HG03066 (cell line): ENCODE measurements around the gene HHLA2.

Experiments used
- ATAC-seq: cut with Tn5 transposase; IDR thresholded peaks from one replicate; pipeline ENCODE4 v1.9.1; 2021; ENCODE audit warnings: low read depth; ENCODE audit not compliant: unreplicated experiment

The HHLA2 gene

DNA sequence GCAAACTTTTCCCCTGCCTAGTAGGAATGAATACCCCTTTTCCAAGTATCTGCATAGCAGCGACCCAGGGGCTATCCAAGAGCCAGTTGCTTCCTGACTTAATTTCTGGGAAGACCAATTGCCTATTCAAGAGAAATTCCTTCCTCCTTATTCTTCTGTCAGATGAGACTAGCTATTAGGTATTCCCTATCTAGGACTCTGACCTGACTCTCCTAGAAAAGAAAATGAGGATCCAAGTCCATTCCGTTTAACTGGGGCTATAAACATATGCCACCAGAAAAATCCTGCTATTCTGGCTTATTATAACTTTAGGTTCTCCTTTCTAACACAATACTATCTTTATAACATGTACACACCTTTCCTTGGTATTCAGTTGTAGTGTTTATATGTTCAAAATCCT is 1.7 kb downstream of the HHLA2 start:
- ATAC-seq = no peak

DNA sequence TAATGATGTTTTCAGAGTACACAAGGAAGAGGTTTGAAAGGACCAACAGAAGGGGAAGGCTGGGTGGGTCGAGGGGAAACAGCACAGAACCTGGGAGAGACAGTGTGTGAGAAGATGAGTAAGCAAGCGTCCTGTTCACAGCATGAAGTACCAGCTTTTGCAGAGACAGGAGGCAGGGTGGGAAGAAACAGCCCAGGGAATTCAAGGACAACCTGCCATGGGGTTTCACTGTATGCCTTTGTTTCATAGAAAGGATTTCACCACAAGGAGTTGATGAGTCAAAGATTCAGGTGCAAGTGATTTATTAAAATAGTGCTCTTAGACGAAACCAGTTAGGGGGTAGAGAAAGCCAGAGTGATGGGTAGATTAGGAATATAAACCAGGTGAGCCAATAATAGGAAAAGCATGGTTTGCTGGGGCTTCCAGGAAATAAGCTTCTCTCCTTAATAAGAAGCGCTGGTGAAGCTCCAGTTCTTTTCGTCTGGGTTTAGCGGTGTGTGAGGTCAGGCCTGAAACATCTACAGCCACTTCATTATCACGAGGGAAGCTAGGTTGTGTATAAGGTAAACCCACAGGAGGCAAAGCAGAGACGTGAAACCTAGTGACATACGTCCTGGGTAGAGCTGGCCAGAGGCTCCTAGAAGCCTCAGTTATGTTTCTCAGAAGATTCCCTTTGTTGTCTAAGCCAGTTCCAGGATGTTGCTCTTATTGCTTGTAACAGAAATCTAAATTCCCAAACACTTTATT is 3.9 kb downstream of the HHLA2 start:
- ATAC-seq = no peak

DNA sequence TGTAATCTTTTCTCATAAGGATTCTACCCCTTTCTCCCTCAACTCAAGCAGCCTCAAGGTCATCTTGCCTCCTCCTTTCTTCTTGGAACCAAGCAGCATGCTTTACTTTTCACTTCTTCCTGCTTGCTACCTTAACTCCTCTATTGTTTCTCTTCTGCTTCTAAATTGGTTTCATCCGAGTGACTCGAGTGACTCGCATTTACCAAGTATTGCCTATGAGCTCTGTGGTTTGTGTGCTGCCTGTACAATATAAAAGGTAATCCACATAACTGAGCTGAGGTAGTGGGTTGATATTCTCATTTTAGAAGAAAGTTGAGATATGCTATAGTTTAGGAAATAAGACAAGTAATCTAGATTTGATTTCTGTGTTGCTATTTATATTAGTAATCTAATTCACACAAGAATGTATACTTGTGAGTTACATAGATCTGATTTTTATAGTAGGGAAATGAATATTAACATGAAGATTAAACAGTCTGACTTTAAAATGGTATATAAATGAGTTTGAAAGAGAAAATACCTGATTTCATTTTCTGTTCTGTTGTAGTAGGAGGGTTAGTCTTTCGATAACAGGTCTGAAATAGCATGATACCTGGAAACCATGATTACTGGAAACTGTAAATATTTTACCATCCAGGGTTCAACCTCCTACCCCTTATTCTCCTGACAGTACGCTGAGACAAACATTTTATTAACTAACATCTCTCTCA is 5.5 kb downstream of the HHLA2 start:
- ATAC-seq = peak; percentile 79

DNA sequence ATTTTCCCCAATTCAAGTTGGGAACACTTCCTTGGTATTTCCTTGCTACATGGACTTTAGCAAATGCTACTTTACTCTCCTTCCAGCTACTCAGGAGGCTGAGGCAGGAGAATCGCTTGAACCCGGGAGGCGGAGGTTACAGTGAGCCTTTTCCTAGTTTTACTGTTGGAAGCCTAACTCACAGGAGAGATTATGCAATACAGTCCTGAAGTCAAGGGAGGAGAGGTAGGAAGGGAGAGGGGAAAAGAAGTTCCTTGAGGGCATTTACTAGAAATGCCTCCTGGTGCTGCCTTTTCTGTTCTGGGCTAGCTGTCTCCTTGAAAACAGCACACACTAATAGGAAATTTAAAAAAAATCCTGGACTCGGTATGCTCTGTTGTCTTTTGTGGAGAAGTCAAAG is 6.2 kb downstream of the HHLA2 start:
- ATAC-seq = no peak

DNA sequence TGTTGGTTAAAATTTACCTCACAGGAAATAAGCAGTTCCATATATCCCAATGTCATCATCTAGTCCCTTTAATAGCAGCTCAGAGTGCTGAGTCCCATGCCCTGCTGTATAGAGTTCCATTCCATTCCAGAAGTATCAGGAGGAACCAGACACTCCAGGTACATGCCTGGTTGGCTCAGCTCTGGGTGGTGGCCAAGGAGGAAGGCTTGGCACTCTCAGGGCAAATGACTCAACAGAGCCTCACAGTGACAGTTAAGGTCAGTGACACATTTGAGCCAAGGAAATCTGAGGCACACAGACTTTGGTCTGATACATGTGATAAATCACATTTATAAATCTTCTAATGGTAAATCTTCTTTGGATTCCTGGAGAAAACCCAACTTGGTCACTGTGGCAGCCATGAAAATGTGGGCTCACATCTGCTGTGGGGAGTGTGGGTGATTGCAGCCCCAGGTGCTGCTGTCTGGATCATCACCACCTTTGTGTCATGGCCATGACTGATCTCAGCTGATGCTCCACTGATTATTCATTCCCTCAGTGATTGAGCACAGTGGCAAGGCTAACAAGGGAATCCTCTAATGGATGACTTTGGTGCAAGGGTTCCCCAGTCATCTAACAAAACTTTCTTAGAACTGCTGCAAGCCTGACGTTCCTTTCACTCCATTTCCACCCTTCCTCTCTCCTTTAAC is 9.3 kb downstream of the HHLA2 start:
- no peak for ATAC-seq

DNA sequence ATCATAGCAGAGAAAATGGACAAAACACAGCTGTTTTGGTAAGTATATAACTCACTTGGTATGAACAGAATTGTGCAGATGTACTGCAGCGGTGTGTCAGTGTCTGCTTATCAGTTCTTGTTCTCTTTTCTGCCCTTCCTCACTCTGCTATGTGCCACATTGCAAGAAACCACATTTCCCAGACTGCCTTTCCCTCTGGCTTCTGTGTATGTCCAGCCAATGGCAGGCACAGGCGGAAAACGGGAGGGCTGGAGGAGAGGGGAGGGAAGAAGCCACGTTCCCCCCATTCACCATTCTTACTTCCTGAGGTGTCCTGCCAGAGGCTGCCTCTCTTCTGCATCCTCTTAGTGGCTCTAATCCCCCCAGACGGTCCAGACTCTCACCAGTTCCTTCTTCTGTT is 15.4 kb downstream of the HHLA2 start:
- no peak for ATAC-seq

DNA sequence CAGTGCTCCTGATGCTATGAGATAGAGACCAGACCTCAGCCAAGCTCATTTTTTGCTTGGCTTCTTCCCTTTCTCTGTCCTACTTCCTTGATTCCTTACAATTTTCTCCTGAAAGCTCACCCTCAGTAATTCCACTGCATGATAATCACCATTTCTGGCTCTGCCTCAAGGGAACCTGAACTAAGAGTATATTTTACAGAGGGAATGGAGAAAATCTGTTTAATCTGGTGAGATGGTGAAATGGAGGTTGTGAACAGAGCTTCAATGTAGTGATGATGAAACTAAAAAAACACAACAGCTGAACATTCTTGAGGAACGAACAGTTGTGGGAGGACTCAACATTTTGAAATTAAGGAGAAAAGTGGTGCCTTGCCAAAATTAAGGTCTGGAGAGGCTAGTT is 16.3 kb downstream of the HHLA2 start:
- no peak for ATAC-seq

DNA sequence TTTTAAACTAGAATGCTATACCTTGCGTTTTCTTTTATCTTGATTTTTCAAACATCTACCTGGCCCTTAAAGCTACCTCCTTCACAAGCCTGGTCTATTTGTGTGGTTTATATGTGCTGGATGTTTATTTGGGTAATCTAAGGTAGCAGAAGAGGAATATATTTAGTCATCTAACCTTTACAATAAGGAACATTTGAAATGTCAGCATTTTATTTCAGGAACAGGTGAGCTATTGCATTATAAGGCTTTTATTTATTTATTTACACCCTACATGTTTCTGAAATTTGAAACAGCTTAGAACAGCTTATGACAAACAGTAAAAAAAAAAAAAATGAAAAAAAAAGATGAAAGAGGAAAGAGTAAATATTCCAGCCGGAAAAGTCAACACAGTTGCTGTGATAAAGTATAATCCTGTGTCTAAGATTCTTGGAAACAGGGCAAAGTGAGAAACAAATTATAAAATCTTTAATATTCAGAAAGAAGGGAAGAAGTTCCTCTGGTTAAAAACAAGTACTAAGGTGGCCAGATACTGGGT is 19.5 kb downstream of the HHLA2 start:
- ATAC-seq = no peak

DNA sequence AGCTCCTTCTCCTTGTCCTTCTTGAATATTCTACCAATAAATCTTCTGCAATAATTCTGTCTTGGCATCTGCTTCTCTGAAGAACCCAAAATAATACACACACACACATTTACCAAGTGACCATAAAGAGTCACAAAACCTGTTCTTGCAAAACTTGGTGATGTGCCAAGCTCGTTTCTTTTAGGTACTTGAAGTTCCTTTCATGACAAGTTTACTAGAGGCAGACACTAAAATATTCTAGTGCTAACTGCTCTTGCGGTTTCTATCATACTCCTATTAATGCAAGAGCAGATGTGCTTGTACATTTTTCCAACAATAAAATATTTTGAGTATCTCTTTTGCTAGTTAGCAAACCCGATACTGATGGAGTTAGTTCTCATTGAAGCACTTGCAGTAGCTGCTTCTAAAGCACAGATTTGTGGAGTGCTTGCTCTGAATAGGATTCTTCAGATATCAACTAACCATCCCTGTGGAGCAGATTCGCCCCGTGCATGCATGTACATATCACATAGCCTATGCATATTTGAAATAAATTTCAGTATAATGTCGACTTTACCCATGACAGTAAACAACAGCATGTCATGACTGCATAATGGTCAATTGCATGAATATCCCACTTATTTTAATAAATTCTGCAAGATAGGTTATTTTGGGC is 23.2 kb downstream of the HHLA2 start:
- no peak for ATAC-seq

DNA sequence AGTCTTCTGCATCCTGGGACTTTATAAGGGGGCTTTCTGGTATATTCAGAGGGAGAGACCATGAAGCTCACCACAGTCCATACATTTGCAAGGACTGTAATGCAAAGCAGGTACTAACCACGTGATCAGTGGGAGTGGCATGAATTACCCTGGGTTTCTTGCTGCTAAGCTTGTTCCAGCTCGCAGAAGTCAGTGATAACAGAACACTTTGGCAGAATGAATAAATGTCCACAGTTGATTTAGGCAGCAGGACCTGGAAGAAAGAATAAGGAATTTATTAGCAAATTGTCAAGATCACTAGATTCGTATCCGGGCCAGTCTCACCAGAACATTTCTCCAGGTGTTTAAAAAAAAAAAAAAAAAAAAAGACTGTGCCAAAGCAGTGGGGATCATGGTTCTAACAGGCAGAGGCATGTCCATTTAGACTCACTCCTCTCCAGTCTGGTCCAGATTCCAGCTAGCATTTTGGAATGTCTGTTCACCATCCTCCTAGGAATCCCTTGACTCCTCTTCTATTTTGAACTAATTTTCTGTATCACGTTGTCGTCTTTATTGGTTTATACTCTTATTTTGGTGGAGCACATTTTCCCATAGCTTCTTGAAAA is 24.5 kb downstream of the HHLA2 start:
- ATAC-seq = no peak

DNA sequence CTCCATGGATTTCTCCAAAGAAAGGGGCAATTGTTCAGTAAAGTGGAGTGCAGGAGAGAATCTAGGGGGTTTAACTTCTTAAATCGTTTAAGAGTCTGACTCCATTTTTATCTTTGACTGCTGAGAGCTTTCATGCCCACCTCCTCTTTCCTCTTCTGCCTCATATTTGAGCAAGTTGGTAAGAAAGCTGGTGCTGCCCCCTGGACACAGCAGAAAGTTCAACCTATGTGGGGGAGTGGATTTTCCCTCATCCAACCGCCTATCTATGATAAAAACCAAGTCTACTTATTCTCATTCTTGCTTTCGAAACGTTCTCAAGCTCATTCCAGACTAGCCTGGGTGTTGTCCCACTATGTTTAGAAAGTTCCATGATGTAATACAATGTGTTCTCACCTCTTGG is 26.0 kb downstream of the HHLA2 start:
- ATAC-seq = no peak

DNA sequence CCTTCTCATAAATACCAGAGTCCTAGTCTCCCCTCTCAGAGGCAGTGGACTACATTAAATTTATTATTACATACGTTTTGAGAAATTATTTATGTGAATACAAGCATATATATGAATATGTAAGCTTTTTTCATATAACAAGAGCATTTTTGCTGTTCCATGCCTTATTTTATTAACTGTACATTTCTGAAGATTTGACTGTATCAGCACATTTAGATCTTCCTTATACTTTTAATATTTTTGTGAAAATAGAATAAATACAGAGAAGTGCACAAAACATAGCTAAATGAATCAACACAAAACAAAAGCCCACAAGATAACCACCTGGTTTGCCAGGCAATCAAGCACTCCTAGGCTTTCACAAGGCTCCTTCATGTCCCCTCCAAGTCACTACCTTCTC is 27.8 kb downstream of the HHLA2 start:
- ATAC-seq = no peak

DNA sequence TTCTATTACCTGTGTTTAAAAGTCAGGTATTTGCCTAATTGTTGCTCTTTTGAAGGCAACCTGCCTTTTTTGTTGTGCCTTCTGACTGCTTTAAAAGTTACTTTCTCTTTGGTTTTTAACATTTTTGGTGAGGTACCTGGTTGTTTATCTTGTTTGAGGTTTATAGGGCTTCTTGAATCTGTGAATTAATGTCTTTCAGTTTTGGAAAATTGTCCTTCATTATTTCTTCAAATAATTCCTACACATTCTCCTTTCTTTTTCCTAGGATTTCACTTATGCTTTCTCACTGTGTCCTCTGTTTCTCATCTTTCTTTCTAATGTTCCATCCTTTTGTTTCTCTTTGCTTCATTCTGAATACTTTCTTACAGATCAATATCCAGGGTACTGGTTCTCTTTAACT is 30.8 kb downstream of the HHLA2 start:
- no peak for ATAC-seq

DNA sequence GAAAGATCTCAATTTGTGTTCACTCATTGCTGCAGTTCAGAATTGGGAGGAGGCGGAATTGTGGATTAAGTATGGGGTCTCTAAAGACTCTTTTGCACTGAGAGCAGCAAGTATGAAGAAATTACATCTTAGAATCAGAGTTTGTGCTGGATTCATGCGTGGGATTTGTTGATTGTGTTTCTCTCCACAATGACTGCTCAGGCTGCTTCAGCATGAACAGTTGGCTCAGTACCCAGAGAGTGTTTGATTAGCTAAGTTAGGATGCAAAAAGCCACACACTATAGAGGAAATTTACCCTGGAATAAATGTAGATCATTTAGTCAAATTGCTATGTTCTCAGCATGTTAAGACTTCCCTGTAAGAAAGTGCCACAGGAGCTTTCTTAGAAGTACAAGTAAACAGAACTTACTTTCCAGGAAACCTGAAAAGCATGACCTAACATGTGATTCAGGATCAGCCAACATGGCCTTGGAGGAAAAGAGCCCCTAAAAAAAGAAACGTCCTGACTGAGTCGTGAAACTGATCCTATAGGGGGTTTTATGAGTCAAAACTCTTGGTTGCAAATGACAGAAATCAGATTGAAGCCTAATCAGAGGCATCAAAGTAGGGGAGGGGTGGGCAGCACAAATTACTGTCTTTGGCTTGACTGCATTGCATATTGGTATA is 32.6 kb downstream of the HHLA2 start:
- no peak for ATAC-seq

DNA sequence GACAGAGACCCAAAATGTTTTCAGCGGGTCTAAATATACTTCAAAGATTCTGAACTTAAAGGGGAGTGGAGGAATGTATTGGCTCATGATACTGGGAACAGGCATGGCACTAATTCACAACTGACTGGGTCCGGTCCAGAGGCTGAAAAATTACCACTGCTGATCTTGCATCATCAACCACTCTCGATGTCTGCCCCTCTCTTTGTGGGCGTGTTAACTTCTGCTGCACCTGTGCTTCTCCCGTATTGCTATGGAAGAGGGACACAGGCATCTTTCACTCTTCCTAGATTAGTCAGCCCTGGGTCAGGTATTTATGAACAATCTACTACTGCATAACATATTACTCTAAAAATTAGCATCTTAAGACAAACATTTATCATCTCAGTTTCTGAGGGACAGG is 33.2 kb downstream of the HHLA2 start:
- ATAC-seq = no peak

DNA sequence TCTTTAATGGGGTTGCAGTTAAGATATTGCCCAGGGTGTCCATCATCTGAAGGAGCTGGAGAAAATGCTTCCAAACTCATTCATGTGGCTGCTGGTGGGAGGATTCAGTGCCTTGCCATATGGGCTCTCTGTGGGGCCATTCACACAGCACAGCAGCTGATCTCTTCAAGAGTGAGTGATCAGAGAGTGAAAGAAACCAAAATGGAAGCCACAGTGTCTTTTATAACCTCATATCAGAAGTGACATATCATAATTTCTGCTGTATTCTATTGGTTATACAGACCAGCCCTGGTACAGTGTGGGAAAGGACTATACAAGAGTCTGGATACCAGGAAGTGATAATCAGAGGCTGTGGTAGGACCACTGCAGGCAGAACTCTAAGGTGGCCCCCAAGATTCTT is 33.6 kb downstream of the HHLA2 start:
- ATAC-seq = no peak

DNA sequence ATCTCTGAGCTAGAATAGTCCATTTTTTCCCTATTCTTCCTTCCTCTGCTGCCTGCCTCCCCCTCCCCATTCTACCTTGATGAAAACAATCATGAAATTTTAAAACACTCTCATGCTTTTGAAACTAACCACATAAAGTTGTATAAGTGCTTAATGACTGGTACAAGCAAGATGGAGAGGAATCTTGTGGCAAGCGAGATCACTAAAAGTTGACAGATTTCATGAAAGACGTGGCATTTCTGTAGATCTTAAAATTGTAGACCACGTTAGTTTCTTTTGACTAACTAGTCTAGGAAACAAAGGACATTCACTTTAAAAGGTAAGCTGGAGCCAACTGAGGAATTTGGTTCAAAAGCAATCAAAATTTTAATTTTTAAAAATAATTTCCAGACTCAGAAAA is 35.4 kb downstream of the HHLA2 start:
- ATAC-seq = no peak

DNA sequence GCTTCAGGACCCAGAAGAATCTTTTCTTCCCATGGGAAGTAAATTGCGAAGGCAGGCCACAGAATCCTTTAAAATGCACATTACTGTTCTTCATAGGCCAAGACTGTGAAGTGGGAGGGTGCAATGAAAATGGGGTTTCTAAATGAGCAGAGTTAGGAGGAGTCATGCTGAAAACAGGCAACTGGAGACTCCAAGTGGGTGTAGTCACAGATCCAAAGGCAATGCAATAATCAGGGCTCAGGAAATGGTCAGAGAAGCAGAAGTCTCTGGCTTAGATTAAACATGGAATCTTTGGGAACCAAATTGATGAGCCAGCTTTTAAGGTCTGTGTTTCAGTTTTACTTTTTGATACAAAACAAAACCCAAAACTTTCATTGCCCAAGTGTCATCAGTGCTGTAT is 37.6 kb downstream of the HHLA2 start:
- ATAC-seq = no peak

DNA sequence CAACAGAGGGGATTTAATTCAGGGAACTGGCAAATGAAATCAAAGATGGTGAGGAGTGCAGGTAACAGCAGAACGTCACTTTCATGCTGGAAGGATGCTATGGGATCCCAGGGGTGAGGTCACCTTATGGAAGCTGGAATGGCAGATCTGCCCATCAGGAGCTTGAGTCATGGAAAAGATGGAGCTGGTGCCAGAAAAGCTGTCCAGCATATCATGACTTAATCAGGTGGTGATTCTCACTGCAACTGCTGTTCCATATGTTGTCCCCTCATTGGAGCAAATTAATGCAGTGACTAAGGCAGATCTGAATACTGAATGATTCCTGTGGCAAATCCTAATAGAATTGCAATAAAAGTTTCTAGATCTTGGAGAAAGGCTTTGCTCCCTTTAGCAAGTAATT is 38.4 kb downstream of the HHLA2 start:
- no peak for ATAC-seq

DNA sequence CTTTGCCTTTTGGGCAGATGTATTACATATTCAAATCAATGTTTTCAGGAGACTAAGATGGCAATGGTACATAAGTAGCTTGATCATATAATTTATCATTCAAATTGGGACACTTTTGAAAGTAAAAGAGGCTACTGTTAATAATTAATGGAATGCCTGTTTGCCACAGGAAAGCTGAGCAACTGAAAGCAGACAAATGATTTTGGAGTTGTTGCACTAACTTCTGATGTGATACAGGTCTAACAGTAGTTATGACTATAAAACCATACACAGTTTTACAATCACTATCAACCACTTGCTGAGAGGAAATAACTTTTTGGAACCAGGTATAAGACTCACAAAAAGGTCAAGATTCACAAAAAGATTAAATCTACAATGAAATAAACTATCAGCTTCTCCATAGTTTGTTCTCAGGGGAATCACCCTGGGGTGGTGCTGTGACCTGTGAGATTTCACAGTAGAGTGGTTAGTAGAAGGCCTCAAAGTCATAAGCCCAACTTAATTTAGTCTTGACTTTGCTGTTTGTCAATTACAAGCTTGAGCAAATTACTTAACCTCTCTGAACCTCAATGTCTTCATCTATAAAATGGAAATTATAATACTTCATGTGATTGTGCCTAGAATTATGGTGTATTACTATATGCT is 42.7 kb downstream of the HHLA2 start:
- peak; percentile 42 for ATAC-seq
